Breast epithelium (tissue), 3 donors: Measurements from ENCODE around the gene CARF.

ENCODE experiments used
- CTCF ChIP-seq, 3 donors: fragments of 450-650 bp; IDR thresholded peaks; one replicate each; pipeline ENCODE4 v1.5.1; 2016 to 2017; ENCODE audit warnings: antibody characterized with exemption in 3 of 3, mild to moderate bottlenecking in 3 of 3, moderate library complexity in 3 of 3
- POLR2A ChIP-seq: fragments of 450-650 bp; IDR thresholded peaks from one replicate; pipeline ENCODE4 v1.6.1; 2016; ENCODE audit warnings: antibody characterized with exemption, mild to moderate bottlenecking, moderate library complexity

- TF ChIP-seq POLR2A: no peak
- no peak for TF ChIP-seq CTCF (IDR thresholded peaks at IDR 0.05)
Observed at GRCh38 chr2:202908186-202908585, 3.9 kb upstream of the CARF start.
